SH-SY5Y (cell line): ENCODE measurements around the gene SSBP3.

Experiments used
- GATA2 ChIP-seq: IDR thresholded peaks from 2 replicates; pipeline ENCODE4 v1.6.1; 2011; ENCODE audit warnings: mild to moderate bottlenecking, low read depth, low read length
- GATA3 ChIP-seq: IDR thresholded peaks from 2 replicates; pipeline ENCODE4 v1.6.1; 2011; ENCODE audit warnings: low read depth, mild to moderate bottlenecking, low read length, moderate library complexity

DNA sequence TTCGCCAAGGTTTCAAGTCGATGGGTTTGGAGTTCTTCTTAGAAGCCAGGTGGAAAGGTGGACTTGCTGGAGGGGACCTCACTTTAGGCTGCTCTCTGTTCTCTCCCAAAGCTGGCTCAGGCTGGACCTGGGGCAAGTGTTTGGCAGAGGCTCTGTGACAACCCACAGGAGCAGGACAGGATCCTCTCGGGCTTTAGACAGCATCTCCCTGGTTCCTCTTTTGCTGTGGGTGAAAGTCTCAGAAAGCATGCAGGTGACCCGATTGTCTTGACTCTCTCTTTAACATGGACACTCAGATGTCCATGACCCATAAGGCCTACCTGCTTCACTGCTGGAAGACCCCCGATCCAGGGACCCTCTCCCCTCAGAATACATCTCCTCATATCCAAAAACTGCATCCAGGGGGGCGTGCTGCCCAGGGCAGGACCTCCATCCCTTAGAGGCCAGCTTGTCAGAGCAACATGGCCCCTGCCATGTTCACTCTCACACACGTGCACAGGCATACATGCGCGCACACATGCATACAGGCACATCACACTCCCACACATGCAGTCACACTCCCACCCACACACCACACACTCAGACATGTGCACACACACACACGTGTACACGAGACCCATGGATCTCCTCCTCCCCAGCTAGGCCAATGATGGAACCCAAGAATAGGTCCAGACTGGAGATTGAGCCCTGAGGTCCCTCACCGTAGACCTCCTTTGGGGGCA is 184.9 kb downstream of the SSBP3 start:
- TF ChIP-seq GATA2 (no peak), GATA3 (no peak)
